Nephron (organoid): ENCODE results near the gene OR13C4.
"Not testable (repeated sequence)": the region's sequence is repeated elsewhere in the genome, so short reads cannot be mapped to it uniquely, and the experiment has no call there.

Experiments used
- H3K27ac Mint-ChIP-seq, 3 experiments: 2 replicates each; pipeline ENCODE4 v1.8.0; 2020; ENCODE audit warnings: mixed read lengths in 3 of 3, mild to moderate bottlenecking in 2 of 3, moderate library complexity in 1 of 3
- H3K27me3 Mint-ChIP-seq: 2 replicates; pipeline ENCODE4 v1.8.0; 2021; ENCODE audit warnings: low read depth, mild to moderate bottlenecking, moderate library complexity, mixed read lengths
- H3K36me3 Mint-ChIP-seq: 2 replicates; pipeline ENCODE4 v1.8.0; 2020; ENCODE audit warnings: low read depth, mixed read lengths
- H3K4me1 Mint-ChIP-seq: 2 replicates; pipeline ENCODE4 v1.8.0; 2020; ENCODE audit warnings: mixed read lengths
- H3K4me3 Mint-ChIP-seq, 3 experiments: 2 replicates each; pipeline ENCODE4 v1.8.0; 2020; ENCODE audit warnings: mild to moderate bottlenecking in 3 of 3, mixed read lengths in 3 of 3, moderate library complexity in 2 of 3
- H3K9me3 Mint-ChIP-seq: 2 replicates; pipeline ENCODE4 v1.8.0; 2020; ENCODE audit warnings: mixed read lengths
- CTCF ChIP-seq, 3 experiments: fragments of 200-600 bp; sonication (generic); IDR thresholded peaks; one replicate each; pipeline ENCODE4 v1.5.0; 2021; ENCODE audit warnings: antibody characterized with exemption in 3 of 3; ENCODE audit not compliant: unreplicated experiment in 3 of 3

The OR13C4 gene

GRCh38 chr9:104555521-104555920 lies 28.5 kb upstream of the OR13C4 start:
- TF ChIP-seq CTCF (IDR thresholded peaks at IDR 0.05; ENCODE audit: unreplicated experiment in 3 of 3), result no peak
- Mint-ChIP-seq H3K36me3 (no peaks in the 10 kb centered on the region), H3K27me3 (no peaks in the 10 kb centered on the region), H3K27ac (no peak overlapping the region), H3K9me3 (peaks cover 15% of the 10 kb centered on the region), H3K4me1 (no peaks in the 10 kb centered on the region), H3K4me3 (no peak overlapping the region)

- no peaks in the 10 kb centered on the region for H3K4me1 Mint-ChIP-seq
- H3K36me3 Mint-ChIP-seq, result no peaks in the 10 kb centered on the region
- H3K9me3 Mint-ChIP-seq, result peaks cover 6% of the 10 kb centered on the region
- H3K27ac Mint-ChIP-seq, result no peak overlapping the region
- H3K27me3 Mint-ChIP-seq, result no peaks in the 10 kb centered on the region
- TF ChIP-seq CTCF (IDR thresholded peaks at IDR 0.05; ENCODE audit: unreplicated experiment in 3 of 3), result no peak
- no peak overlapping the region for H3K4me3 Mint-ChIP-seq
Measured at GRCh38 chr9:104553261-104553660, 26.3 kb upstream of the OR13C4 start.

GRCh38 chr9:104544644-104545043 lies 17.6 kb upstream of the OR13C4 start:
- no peak overlapping the region for H3K27ac Mint-ChIP-seq
- no peaks in the 10 kb centered on the region for H3K4me1 Mint-ChIP-seq
- H3K27me3 Mint-ChIP-seq, result no peaks in the 10 kb centered on the region
- H3K36me3 Mint-ChIP-seq, result no peaks in the 10 kb centered on the region
- no peak for TF ChIP-seq CTCF (IDR thresholded peaks at IDR 0.05; ENCODE audit: unreplicated experiment in 3 of 3)
- H3K9me3 Mint-ChIP-seq, result no peaks in the 10 kb centered on the region
- no peak overlapping the region for H3K4me3 Mint-ChIP-seq

DNA sequence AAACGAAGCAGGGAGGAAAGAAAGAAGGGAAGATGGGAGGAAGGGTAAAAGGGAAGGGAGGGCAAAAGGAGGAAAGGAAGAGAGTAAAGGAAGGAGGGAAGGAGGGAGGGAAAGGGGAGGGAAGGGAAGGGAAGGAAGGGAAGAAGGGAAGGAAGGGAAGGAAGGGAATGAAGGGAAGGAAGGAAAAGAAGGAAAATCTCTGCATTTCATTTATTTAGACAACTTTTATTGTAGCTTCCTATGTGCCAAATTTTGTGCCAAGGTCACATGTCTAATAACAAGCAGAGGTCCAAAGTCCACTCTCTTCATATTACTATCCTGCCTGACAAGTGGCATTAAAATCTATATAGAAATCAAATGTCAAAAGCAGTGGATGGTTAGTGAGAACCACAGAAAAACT lies 12.3 kb upstream of the OR13C4 start:
- Mint-ChIP-seq H3K4me1 (no peaks in the 10 kb centered on the region), H3K9me3 (no peaks in the 10 kb centered on the region), H3K4me3 (no peak overlapping the region)

GRCh38 chr9:104536756-104537155 lies 9.7 kb upstream of the OR13C4 start, which contains the start of gene OR13C3:
OR13C3 (minus strand) TSS chr9:104536856; CDS start chr9:104536723, 133 bp downstream.
- TF ChIP-seq CTCF (IDR thresholded peaks at IDR 0.05; ENCODE audit: unreplicated experiment in 3 of 3), result no peak
- no peak within 1 kb of the TSS for H3K27ac Mint-ChIP-seq
- no peaks in the 10 kb centered on the region for H3K4me1 Mint-ChIP-seq
- no peaks in the 10 kb centered on the region for H3K9me3 Mint-ChIP-seq
- no peaks in the 10 kb centered on the region for H3K36me3 Mint-ChIP-seq
- no peak within 1 kb of the TSS for H3K4me3 Mint-ChIP-seq
- no peaks in the 10 kb centered on the region for H3K27me3 Mint-ChIP-seq

More for the DNA sequence above, 12.3 kb upstream of the OR13C4 start:
- no peak for TF ChIP-seq CTCF (IDR thresholded peaks at IDR 0.05; ENCODE audit: unreplicated experiment in 3 of 3)
- Mint-ChIP-seq H3K36me3 (no peaks in the 10 kb centered on the region), H3K27ac (no peak overlapping the region), H3K27me3 (no peaks in the 10 kb centered on the region)

DNA sequence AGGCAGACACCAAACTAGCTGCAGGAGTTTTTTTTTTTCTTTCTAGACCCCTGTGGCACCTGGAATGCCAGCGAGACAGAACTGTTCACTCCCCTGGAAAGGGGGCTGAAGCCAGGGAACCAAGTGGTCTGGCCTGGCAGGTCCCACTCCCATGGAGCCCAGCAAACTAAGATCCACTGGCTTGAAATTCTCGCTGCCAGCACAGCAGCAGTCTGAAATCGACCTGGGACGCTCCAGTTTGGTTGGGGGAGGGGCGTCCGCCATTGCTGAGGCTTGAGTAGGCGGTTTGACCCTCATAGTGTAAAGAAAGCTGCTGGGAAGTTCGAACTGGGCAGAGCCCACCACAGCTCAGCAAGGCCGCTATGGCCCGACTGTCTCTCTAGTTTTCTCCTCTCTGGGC lies 6.8 kb downstream of the OR13C4 start:
- H3K9me3 Mint-ChIP-seq, H3K4me3 Mint-ChIP-seq, H3K27me3 Mint-ChIP-seq, H3K4me1 Mint-ChIP-seq, H3K36me3 Mint-ChIP-seq, H3K27ac Mint-ChIP-seq: not testable (repeated sequence)
